Measurements from ENCODE around the gene ANGPTL2.
A peak's percentile ranks its signal among the peaks of the same experiment; 100 is the strongest.

ANGPTL2 gene

GRCh38 chr9:127116088-127116726 is 6.2 kb downstream of the ANGPTL2 start:
- no peak for DNase-seq

- DNase-seq = no peak
Observed at GRCh38 chr9:127114606-127115005, 7.8 kb downstream of the ANGPTL2 start.

GRCh38 chr9:127113191-127113972 is 9.1 kb downstream of the ANGPTL2 start:
- peak; percentile 52 for DNase-seq

GRCh38 chr9:127112735-127113161 is 9.7 kb downstream of the ANGPTL2 start:
- DNase-seq = peak; percentile 48

- peak; percentile 92 for DNase-seq
Observed at GRCh38 chr9:127112056-127112455, 10.4 kb downstream of the ANGPTL2 start.

GRCh38 chr9:127109212-127109711 is 13.2 kb downstream of the ANGPTL2 start:
- peak; percentile 87 for DNase-seq

GRCh38 chr9:127107929-127108876 is 14.2 kb downstream of the ANGPTL2 start:
- DNase-seq = no peak

GRCh38 chr9:127107171-127107928 is 15.1 kb downstream of the ANGPTL2 start:
- DNase-seq = no peak

GRCh38 chr9:127106466-127106855 is 16.0 kb downstream of the ANGPTL2 start:
- DNase-seq = no peak

GRCh38 chr9:127105805-127106465 is 16.5 kb downstream of the ANGPTL2 start:
- DNase-seq = no peak

- DNase-seq = peak; percentile 69
Observed at GRCh38 chr9:127104581-127105311, 17.7 kb downstream of the ANGPTL2 start.

- DNase-seq = no peak
Observed at GRCh38 chr9:127102788-127103187, 19.6 kb downstream of the ANGPTL2 start.

GRCh38 chr9:127102176-127102575 is 20.3 kb downstream of the ANGPTL2 start:
- no peak for DNase-seq

GRCh38 chr9:127099664-127100063 is 22.8 kb downstream of the ANGPTL2 start:
- DNase-seq = no peak

- no peak for DNase-seq
Observed at GRCh38 chr9:127098916-127099553, 23.4 kb downstream of the ANGPTL2 start.

- no peak for DNase-seq
Observed at GRCh38 chr9:127097683-127098082, 24.8 kb downstream of the ANGPTL2 start.

GRCh38 chr9:127096208-127096607 is 26.2 kb downstream of the ANGPTL2 start:
- DNase-seq = no peak

- DNase-seq = no peak
Observed at GRCh38 chr9:127095411-127095810, 27.0 kb downstream of the ANGPTL2 start.

- no peak for DNase-seq
Observed at GRCh38 chr9:127093319-127094020, 29.0 kb downstream of the ANGPTL2 start.

Measured in NCI-H69 (cell line).